Astrocyte (in vitro differentiated cells and primary cell): Measurements from ENCODE around the gene POU5F1.

Experiments used
- EZH2 ChIP-seq: IDR thresholded peaks from 2 replicates; pipeline ENCODE4 v1.6.1; 2012; ENCODE audit warnings: mild to moderate bottlenecking, low read length, inconsistent platforms; ENCODE audit not compliant: insufficient read depth
- TF ChIP-seq, protein P1 (sequence below): IDR thresholded peaks from 2 replicates; pipeline ENCODE4 v1.5.1; 2011; ENCODE audit warnings: low read depth, mild to moderate bottlenecking, inconsistent platforms, low read length, moderate library complexity; ENCODE audit not compliant: insufficient read depth

DNA sequence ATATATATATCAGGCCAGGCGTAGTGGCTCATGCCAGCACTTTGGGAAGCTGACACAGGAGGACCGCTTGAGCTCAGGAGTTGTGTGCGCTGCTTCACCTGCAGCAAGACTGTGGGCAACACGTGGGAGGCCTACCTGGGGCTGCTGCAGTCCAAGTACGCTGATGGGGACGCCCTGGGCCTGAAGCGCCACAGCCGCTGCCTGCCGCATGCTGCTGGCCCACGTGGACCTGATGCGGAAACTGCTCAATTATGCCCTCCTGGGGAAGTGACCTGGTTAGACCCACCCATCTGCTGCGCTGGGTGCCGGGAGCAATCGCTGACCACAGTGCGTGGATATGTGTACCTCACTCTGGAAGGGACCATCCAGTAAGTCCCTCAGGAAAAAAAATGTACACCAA lies 29.8 kb downstream of the POU5F1 start:
- TF ChIP-seq, protein P1, sequence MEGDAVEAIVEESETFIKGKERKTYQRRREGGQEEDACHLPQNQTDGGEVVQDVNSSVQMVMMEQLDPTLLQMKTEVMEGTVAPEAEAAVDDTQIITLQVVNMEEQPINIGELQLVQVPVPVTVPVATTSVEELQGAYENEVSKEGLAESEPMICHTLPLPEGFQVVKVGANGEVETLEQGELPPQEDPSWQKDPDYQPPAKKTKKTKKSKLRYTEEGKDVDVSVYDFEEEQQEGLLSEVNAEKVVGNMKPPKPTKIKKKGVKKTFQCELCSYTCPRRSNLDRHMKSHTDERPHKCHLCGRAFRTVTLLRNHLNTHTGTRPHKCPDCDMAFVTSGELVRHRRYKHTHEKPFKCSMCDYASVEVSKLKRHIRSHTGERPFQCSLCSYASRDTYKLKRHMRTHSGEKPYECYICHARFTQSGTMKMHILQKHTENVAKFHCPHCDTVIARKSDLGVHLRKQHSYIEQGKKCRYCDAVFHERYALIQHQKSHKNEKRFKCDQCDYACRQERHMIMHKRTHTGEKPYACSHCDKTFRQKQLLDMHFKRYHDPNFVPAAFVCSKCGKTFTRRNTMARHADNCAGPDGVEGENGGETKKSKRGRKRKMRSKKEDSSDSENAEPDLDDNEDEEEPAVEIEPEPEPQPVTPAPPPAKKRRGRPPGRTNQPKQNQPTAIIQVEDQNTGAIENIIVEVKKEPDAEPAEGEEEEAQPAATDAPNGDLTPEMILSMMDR = no peak
- TF ChIP-seq EZH2 = no peak
